DMS53 treated with DMSO at 0.1 percent for 48 hours (cell line): Measurements from ENCODE around the gene SLC25A25.
"Not testable (repeated sequence)": the region's sequence is repeated elsewhere in the genome, so short reads cannot be mapped to it uniquely, and the experiment has no call there.

Experiments used
- DNase-seq: peaks from one replicate; lab custom pipeline; 2025; ENCODE audit not compliant: unreplicated experiment; lab: John Stamatoyannopoulos, UW

SLC25A25 gene

GRCh38 chr9:128108269-128109049 lies 40.4 kb downstream of the SLC25A25 start:
- DNase-seq, result no peak

DNA sequence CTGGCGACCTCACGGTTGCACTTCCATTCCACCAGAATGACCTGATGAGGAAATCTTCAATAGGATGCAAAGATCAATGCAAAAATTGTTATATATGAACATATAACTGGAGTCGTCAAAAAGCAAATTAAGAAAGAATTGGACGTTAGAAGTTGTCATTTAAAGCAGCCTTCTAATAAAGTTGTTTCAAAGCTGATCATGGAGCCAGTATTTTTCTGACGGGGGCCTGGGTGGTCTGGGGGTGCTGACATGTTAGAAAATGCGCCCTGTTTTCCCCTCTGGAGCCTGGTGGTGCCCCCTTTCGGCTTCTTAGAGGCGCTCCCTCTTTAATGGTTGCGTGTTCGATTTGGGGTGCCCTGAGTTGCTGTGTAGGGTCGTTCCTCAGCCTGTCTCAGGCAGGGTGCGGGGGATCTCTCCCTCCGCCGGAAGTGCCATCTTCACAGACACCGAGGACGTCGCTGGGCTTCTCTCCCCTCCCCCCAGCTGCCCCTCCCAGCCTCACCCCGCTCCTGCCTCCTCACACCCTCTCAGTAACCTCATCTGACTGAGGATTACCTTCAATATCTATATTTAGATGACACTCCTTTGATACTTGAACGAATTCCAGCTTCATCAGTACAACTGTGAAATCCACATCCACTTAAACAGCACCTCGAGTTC lies 41.1 kb downstream of the SLC25A25 start:
- no peak for DNase-seq

GRCh38 chr9:128111726-128112125 lies 43.7 kb downstream of the SLC25A25 start:
- not testable (repeated sequence) for DNase-seq

- no peak for DNase-seq
These were observed 45.7 kb downstream of the SLC25A25 start for GRCh38 chr9:128113526-128114325.

DNA sequence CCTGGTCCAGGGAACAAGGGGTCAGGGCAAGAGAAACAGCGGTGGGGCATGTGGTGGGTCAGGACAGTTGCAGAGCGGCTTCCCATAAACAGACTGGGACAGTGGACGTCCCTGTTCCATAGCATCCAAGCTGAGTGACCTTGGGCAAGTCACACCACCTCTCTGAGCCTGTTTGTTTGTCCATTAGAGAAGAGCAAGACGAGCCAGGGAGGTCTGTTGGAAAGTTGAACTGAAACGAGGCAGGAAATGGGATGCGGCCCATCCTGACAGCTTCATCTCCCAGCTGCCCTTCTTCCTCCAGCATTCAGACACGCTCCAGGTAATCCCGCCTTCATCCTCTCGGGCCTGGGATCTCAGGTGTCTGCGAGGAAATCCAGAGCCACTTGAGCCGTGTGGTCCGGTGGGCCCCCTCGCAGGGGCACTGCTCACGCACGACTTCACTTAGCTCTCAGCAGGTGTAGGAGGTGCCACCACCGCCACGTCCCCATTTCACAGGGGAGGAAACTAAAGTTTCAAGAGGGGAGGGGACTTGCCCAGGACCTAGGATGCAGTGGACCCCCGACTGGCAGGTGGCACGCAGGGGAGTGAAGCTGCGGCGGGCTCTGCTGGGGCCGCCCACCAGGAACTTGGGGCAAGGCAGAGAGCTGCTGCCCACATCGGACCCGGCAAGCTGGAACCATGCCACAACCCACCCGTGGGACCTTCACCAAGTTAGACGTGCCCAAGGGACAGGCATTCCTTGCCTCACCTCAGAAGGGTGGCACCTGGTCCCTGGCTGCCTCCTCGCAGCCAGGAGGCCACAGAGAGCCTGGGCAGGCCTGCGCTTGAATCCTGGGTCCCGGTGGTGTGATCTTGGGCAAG lies 46.5 kb downstream of the SLC25A25 start:
- peak; percentile 70 for DNase-seq

DNA sequence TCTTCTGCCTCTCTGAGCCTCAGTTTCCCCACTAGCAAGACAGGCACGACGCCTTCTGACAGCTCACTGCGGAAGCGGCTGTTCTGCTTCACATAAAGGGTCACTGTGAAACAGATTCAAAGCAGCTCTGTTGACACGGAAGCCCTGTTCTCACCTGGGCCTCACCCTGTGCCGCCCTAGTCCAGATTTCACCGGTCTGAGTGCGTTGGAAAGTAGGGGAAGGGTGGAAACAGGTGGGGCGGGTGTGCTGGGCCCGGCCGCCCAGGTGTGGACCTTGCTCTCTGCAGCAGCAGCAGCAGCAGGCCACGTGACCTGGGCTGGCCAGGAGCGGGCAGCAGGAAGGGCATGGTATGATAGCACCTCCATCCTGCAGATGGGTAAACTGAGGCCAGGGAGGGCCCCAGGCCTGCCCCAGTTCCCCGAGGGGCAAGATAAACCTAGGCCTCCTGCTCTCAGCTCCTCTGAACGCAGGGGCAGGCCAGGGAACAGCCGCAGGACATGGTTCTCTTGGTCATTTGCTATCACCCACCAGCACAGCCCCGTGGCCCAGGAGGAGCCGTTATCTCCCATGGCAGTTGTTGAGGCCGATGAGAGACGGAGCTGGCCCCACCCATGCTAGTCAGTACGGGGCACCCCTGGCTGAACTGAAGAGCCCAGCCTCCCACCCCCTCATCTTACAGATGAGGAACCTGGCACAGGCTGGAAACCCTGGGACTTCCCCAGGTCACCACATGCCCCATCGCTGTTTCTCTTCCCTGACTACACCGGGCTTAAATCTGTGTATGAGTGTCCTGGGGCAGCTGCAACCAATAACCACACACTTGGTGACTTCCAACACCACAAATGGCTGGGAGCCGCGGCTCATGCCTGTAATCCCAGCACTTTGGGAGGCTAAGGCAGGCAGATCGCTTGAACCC lies 47.4 kb downstream of the SLC25A25 start:
- peak; percentile 92 for DNase-seq

DNA sequence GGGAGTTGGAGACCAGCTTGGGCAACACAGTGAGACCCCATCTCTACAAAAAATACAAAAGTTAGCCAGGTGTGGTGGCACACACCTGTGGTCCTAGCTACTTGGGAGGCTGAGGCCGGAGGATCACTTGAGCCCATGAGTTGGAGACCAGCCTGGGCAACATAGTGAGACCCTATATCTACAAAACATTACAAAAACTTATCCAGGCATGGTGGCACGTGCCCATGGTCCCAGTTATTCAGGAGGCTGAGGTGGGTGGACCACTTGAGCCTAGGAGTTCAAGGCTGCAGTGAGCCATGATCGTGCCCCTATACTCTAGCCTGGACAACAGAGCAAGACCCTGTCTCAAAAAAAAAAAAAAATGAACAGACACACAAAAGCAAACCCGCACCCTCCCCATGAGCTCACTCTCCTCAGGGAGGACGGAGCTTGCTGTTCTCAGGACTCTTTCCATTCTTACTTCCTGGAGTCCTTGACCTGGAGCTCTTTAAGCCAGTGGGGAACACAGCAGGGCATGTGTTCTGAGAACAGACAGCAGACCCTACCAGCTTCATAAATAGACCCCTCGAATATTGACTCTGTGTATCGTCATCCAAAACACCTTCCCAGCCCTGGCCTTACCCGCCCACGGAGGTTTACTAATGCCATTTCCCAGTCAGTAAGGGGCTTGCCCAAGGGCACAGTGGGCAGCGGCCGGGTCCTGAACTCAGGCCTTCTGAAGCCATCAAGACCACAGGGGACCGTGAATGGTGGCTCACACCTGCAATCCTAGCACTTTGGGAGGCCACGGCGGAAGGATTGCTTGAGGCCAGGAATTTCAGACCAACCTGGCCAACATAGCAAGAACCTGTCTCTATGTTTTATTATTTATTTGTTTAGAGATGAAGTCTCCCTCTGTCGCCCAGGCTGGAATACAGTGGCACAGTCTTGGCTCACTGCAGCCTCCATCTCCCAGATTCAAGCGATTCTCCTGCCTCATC lies 48.4 kb downstream of the SLC25A25 start:
- DNase-seq, result no peak

DNA sequence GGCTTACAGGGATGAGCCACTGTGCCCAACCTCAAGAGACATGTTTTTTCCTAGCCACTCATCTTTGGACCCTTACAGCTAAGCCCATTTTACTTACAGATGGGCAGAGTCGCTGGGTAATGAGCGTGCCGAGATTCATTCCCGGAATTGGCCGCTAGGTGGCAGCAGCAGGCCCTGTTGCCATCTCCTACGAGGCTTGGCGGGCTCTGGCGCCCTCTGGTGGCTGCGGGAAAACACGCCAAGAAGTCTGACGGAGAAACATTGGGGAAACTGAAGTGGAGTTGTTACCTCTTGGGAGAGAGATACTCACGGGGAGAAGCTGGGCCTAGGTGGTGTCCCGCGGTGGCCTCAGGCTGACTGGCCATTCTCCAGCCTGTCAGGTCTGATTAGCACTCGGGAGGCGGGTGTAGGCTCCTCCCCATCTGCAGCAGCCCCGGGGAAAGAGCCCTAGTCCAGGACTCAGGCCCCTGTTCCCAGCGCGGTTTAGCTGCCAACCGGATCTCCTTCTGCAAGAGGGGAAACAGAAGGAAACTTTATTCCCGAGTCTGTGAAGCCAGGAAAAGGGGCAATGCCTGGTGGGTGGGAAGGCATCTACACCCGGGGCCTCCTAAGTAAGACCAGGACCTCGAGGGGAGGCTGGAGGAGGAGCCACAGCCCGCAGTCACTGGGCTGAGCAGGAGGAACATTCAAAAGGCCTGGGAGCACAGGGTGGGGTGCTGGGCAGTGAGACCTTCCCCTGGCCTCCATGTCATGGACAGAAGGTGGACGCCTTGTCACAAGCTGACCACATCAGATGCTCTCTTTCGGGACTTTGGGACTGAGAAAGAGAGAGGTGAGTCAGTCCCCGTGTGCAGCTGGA lies 49.8 kb downstream of the SLC25A25 start:
- peak; percentile 81 for DNase-seq

GRCh38 chr9:128118472-128118857 lies 50.4 kb downstream of the SLC25A25 start:
- DNase-seq, result no peak

GRCh38 chr9:128118971-128119665 lies 51.1 kb downstream of the SLC25A25 start:
- DNase-seq, result no peak

DNA sequence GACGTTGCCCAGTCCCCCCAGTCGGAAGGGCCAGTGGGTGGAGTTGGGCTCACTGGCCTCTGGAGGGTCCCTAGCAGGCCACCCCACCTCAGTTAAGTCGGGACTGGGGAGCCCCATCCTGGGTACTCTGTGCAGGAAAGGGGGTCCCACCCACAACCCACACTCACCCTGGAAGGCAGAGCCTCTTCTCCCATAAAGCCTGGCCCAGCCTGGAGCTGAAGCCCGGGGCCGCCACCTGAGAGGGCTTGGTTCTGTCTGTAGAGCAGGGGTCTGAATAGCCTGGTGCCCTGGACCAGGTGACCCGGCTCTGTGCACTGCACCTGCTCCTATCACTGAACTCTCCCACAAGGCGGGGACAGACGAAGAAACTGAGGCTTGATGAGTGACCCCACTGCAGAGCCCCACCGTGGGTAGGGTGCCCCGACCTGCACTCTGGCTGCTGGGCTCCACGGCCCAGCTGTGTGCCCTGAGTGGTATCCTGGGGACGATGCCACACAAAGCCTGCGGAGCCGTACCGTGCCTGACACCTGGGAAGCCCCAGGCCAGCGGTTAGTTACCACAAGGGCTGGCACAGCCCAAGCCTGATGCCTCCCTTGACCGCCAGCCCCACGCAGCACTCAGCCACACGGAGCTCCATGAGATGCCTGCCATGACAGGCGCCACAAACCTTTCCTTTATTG lies 52.2 kb downstream of the SLC25A25 start:
- DNase-seq, result no peak

DNA sequence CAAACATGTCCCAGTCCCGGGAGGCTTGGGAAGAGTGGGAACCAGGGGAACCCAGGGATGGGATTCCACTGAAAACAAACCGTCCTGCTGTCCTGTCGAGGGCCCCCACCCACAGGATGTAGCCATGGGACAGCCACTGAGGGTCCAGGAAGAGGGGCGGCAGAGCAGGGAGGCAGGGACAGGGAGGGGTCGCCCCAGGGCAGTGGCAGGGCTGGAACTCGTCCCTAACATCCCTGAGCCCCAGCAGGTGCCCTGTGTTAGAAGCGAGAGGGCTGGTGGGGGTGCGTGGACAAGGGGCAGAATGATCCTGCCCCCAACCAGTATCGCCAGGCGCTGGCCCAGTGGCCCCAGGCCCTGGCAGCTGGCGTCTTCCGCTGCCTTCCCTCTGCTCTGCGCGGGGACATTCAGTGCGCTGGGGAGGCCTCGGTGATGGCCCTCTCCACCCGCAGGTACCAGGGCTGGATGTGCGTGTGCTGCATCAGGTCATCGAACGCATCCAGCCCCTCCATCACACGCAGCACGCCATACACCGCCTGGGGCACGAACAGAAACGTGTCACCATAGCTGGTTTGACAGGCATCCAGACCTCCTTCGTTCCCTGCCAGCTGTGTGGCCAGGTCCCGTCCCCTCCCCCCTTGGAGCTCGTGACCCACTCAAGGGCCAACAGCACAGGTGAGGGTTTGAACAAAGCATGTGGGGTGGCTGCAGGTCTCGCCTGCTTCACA lies 52.9 kb downstream of the SLC25A25 start:
- no peak for DNase-seq

- DNase-seq, result no peak
These were observed 53.4 kb downstream of the SLC25A25 start for GRCh38 chr9:128121466-128121810.

GRCh38 chr9:128121924-128122808 lies 54.1 kb downstream of the SLC25A25 start:
- no peak for DNase-seq

DNA sequence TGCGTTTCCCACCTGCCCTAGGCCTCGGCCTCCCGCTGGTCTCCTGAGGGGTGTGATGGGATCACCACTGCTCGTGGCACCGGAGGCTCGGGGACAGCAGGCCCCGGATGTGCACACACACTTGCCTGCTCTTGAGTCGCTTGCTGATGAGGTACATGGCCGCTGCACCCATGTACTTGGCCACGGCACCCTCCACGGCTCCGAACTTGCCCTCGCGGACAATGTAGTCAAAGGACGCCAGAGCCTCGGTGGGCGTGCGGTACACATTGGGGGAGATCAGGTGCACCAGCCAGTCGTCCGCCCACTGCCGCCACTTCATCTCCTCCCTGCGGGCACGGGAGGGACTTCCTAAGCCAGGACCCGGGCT lies 54.8 kb downstream of the SLC25A25 start:
- no peak for DNase-seq
